OCI-LY1 (cell line): ENCODE results near the gene KCNJ12.
"Not testable (repeated sequence)": the region's sequence is repeated elsewhere in the genome, so short reads cannot be mapped to it uniquely, and the experiment has no call there.

Experiments
- H2AFZ ChIP-seq: fragments of 200-600 bp; sonication (generic), shearing (Covaris generic); 2 replicates; pipeline ENCODE4 v1.6.0; 2014; ENCODE audit warnings: antibody characterized with exemption, mild to moderate bottlenecking, low read length
- H3F3A ChIP-seq: fragments of 200-600 bp; sonication (generic), shearing (Covaris generic); 2 replicates; pipeline ENCODE4 v1.6.0; 2014; ENCODE audit warnings: mild to moderate bottlenecking, antibody characterized with exemption, low read length, moderate library complexity; ENCODE audit not compliant: insufficient read depth
- H3K27ac ChIP-seq: fragments of 200-600 bp; sonication (generic); 2 replicates; pipeline ENCODE4 v1.5.1; 2014; ENCODE audit warnings: low read length, mixed run types, mild to moderate bottlenecking, low read depth; ENCODE audit not compliant: poor library complexity, severe bottlenecking
- H3K27me3 ChIP-seq: fragments of 200-600 bp; sonication (generic); 2 replicates; pipeline ENCODE4 v1.6.0; 2014; ENCODE audit warnings: antibody characterized with exemption, mild to moderate bottlenecking, low read length, moderate library complexity; ENCODE audit not compliant: insufficient read depth
- H3K36me3 ChIP-seq: fragments of 200-600 bp; sonication (generic); 2 replicates; pipeline ENCODE4 v1.6.1; 2014; ENCODE audit warnings: mild to moderate bottlenecking, antibody characterized with exemption, low read length, moderate library complexity, mixed read lengths; ENCODE audit not compliant: insufficient read depth
- H3K4me1 ChIP-seq: fragments of 200-600 bp; sonication (generic); 2 replicates; pipeline ENCODE4 v1.5.1; 2014; ENCODE audit warnings: mild to moderate bottlenecking, low read length, moderate library complexity; ENCODE audit not compliant: insufficient read depth, severe bottlenecking
- H3K4me2 ChIP-seq: fragments of 200-600 bp; sonication (generic), shearing (Covaris generic); 2 replicates; pipeline ENCODE4 v1.6.1; 2014; ENCODE audit warnings: low read length
- H3K4me3 ChIP-seq: fragments of 200-600 bp; sonication (generic); 2 replicates; pipeline ENCODE4 v1.5.1; 2014; ENCODE audit warnings: low read length, low read depth, mild to moderate bottlenecking, mixed read lengths; ENCODE audit not compliant: poor library complexity, severe bottlenecking
- H3K79me2 ChIP-seq: fragments of 200-600 bp; shearing (Covaris generic); 2 replicates; pipeline ENCODE4 v1.6.1; 2016; ENCODE audit warnings: mixed run types, low read length, mixed read lengths; ENCODE audit not compliant: insufficient read depth
- H3K9ac ChIP-seq: fragments of 200-600 bp; sonication (generic), shearing (Covaris generic); 2 replicates; pipeline ENCODE4 v1.6.1; 2014; ENCODE audit warnings: mild to moderate bottlenecking, low read length, mixed read lengths
- H3K9me2 ChIP-seq: fragments of 200-600 bp; sonication (generic), shearing (Covaris generic); 2 replicates; pipeline ENCODE4 v1.6.1; 2014; ENCODE audit warnings: low read depth, mild to moderate bottlenecking, low read length, mixed read lengths
- H3K9me3 ChIP-seq: fragments of 200-600 bp; shearing (Covaris generic); 2 replicates; pipeline ENCODE4 v1.6.1; 2014; ENCODE audit warnings: low read length, mixed read lengths
- H4K20me1 ChIP-seq: fragments of 200-600 bp; sonication (generic), shearing (Covaris generic); 2 replicates; pipeline ENCODE4 v1.6.0; 2016; ENCODE audit warnings: mild to moderate bottlenecking, low read length; ENCODE audit not compliant: insufficient read depth
- EZH2 ChIP-seq: fragments of 200-600 bp; sonication (generic), shearing (Covaris generic); IDR thresholded peaks from 2 replicates; pipeline ENCODE4 v1.8.0; 2017; ENCODE audit warnings: borderline replicate concordance, mixed run types, mild to moderate bottlenecking, antibody characterized with exemption, low read length, moderate library complexity, mixed read lengths
- TF ChIP-seq, protein P1 (sequence below): fragments of 200-600 bp; sonication (generic), shearing (Covaris generic); IDR thresholded peaks from 2 replicates; pipeline ENCODE4 v1.5.1; 2017; ENCODE audit warnings: mild to moderate bottlenecking, antibody characterized with exemption, low read length, moderate library complexity, mixed read lengths

Gene KCNJ12

DNA sequence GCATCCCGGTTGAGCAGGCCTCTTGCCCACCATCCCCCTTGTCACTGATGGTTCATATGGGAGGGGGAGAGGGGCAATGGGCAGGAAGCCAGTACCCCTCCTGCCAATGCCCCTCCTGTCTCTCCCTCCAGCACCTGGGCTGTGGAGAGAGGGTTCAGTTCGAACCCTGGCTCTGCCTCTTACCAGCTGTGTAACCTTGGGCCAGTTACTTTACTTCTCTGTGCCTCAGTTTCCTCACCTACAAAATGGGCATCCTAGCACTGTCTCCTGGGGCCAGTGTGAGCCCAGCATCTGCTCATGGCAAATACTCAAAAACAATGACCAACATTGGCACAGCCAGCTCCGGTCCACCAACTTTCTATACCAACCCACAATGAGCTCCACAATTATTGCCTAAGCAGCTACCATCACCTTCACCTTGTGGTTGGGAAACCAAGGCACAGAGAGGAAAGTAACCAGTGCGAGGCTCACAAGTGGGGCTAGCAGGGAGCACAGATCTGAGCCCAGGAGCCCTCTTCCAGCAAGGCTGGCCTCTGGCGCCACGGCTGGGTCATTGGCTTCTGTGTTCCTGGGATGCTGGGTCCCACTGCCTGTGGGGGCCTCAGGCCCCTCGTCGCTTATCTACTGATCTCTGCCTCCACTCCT lies 38.1 kb upstream of the KCNJ12 start:
- H3K27me3 ChIP-seq, H2AFZ ChIP-seq, H3K27ac ChIP-seq, H3K9me3 ChIP-seq, H3F3A ChIP-seq, H4K20me1 ChIP-seq, H3K9me2 ChIP-seq, H3K9ac ChIP-seq, H3K4me3 ChIP-seq, H3K79me2 ChIP-seq, H3K4me2 ChIP-seq, H3K36me3 ChIP-seq, H3K4me1 ChIP-seq: not testable (repeated sequence)

DNA sequence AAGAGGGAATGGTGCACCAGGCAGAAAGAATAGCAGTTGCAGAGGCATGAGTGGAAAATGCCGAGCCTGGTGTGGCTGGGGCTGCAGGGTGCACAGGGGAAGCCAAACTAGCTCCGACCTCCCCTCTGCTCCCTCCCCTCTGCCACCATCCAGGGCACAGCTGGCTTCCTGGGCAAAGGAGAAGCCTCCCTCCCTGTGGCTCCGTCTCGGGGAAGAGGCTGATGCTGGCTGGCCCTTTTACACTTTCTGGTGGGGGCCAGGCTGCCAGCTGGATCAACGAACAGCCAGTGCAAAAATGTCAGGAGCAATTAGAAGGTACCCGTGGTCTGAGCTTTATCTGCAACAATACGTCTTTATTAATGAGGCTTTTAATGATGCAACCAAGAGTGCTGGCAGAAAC lies 37.1 kb upstream of the KCNJ12 start:
- no peak overlapping the region for H3K9ac ChIP-seq
- H3K4me3 ChIP-seq, result no peak overlapping the region
- H3K27ac ChIP-seq, result no peak overlapping the region
- H4K20me1 ChIP-seq, result no peaks in the 10 kb centered on the region
- no peaks in the 10 kb centered on the region for H3K9me2 ChIP-seq
- no peak overlapping the region for H3K4me2 ChIP-seq
- no peaks in the 10 kb centered on the region for H3F3A ChIP-seq
- no peaks in the 10 kb centered on the region for H3K9me3 ChIP-seq
- H3K4me1 ChIP-seq, result peaks cover under 1% of the 10 kb centered on the region
- no peak overlapping the region for H2AFZ ChIP-seq
- no peaks in the 10 kb centered on the region for H3K27me3 ChIP-seq
- TF ChIP-seq EZH2, result no peak
- TF ChIP-seq, protein P1, sequence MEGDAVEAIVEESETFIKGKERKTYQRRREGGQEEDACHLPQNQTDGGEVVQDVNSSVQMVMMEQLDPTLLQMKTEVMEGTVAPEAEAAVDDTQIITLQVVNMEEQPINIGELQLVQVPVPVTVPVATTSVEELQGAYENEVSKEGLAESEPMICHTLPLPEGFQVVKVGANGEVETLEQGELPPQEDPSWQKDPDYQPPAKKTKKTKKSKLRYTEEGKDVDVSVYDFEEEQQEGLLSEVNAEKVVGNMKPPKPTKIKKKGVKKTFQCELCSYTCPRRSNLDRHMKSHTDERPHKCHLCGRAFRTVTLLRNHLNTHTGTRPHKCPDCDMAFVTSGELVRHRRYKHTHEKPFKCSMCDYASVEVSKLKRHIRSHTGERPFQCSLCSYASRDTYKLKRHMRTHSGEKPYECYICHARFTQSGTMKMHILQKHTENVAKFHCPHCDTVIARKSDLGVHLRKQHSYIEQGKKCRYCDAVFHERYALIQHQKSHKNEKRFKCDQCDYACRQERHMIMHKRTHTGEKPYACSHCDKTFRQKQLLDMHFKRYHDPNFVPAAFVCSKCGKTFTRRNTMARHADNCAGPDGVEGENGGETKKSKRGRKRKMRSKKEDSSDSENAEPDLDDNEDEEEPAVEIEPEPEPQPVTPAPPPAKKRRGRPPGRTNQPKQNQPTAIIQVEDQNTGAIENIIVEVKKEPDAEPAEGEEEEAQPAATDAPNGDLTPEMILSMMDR, result no peak
- H3K36me3 ChIP-seq, result no peaks in the 10 kb centered on the region
- H3K79me2 ChIP-seq, result no peaks in the 10 kb centered on the region

DNA sequence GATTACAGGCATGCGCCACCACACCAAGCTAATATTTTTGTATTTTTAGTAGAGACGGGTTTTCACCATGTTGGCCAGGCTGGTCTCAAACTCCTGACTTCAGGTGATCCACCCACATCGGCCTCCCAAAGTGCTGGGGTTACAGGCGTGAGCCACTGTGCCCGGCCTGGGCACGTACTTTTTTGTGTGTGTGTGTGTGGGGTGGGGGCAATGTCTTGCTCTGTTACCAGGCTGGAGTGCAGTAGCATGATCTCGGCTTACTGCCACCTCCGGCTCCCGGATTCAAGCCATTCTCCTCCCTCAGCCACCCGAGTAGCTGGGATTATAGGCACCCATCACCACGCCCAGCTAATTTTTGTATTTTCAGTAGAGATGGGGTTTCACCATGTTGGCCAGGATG lies 36.6 kb upstream of the KCNJ12 start:
- not testable (repeated sequence) for H3K4me1 ChIP-seq, H3K36me3 ChIP-seq

DNA sequence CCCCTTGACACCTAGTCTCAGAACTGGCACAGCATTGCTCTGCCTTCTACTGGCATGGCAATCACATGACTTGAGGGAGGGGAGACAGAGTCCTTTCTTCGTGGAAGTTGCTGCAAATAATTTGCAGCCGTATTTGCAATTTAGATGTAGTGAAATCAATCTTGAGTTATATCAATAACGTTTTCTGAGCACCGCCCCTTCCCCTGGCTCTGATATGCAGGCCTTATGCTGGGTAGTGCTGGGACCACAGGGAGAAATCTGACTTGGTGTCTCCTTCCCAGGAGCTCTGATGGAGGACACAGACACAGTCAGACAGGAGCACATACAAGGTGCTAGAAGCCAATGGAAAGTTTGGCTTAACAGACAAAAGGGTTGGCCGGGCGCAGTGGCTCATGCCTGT lies 35.8 kb upstream of the KCNJ12 start:
- H3K9me2 ChIP-seq, H3K27me3 ChIP-seq, H3K4me3 ChIP-seq, H3K4me2 ChIP-seq, H3F3A ChIP-seq, H3K79me2 ChIP-seq, H3K27ac ChIP-seq, H4K20me1 ChIP-seq, H3K9me3 ChIP-seq, H2AFZ ChIP-seq, H3K9ac ChIP-seq, H3K36me3 ChIP-seq: not testable (repeated sequence)
- H3K4me1 ChIP-seq, result peaks cover 12% of the 10 kb centered on the region

More for the DNA sequence above, 36.6 kb upstream of the KCNJ12 start:
- H3K9me2 ChIP-seq, H4K20me1 ChIP-seq, H3K4me2 ChIP-seq, H3K9me3 ChIP-seq, H3F3A ChIP-seq, H3K79me2 ChIP-seq, H3K27me3 ChIP-seq, H3K9ac ChIP-seq, H3K27ac ChIP-seq, H2AFZ ChIP-seq, H3K4me3 ChIP-seq: not testable (repeated sequence)

DNA sequence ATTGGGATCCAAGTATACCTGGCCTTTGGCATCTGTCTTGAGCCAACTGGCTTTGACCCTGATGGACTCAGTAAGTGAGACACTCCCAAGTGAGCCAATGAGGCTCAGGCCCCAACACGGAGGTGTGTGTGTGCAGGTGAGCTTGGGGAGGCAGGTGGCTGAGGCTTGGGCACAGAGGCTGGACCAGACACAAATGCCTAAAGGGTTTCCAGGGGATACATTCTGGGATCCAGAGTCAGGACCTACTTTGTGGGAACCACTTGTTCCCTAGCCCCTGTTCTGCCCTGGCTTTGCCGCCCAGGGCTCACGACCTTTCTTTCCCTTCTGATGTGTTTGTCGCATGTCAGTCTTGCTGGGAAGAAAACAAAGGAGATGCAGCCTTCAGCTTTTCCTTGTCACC lies 34.9 kb upstream of the KCNJ12 start:
- peaks cover 15% of the 10 kb centered on the region for H3K4me1 ChIP-seq
- H4K20me1 ChIP-seq, H2AFZ ChIP-seq, H3K9me3 ChIP-seq, H3K4me3 ChIP-seq, H3K9me2 ChIP-seq, H3K36me3 ChIP-seq, H3K27ac ChIP-seq, H3K79me2 ChIP-seq, H3K27me3 ChIP-seq, H3K9ac ChIP-seq, H3F3A ChIP-seq, H3K4me2 ChIP-seq: not testable (repeated sequence)

DNA sequence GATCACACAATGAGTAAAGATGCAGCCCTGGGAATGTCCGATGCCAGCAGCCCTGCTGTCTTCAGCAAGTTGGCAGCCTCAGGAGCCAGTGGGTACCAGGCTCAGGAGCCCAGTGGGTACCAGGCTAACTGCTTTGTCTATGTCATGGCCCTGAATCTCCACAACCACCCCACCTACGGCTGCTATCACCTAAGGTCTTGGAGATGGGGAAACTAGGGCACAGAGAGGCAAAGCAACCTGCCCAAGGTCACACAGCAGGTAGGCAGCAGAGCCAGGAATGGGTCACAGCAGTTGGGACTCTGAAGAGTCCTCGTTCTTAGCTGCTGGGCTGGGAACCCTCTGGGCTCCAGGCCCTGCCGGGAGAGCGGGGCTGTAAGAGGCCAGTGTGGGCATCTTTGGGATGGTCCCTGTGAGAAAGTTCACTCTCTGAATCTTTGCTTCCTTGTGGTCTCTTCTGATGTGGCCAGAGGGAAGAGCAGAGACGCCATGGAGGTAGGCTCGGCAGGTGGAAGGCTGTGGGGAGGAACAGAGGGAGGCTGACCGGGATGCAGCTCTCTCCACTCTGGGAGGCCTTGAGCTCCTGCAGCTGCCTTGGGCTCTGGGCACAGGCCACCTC lies 34.1 kb upstream of the KCNJ12 start:
- not testable (repeated sequence) for H3K36me3 ChIP-seq, H3K9me2 ChIP-seq, H3K4me3 ChIP-seq, H3K4me2 ChIP-seq, H3K9me3 ChIP-seq, H3K27ac ChIP-seq, H3F3A ChIP-seq, H3K27me3 ChIP-seq, H3K9ac ChIP-seq, H4K20me1 ChIP-seq, H3K79me2 ChIP-seq, H2AFZ ChIP-seq
- H3K4me1 ChIP-seq, result peaks cover 15% of the 10 kb centered on the region
